Mesothelial cell of epicardium (in vitro differentiated cells): ENCODE data around the gene CDC42BPA. TPM values are rescaled to one million over a fixed set of nuclear protein-coding genes. Genes with fewer than 3 reads are reported as not detected.
"Not testable (repeated sequence)": the region's sequence is repeated elsewhere in the genome, so short reads cannot be mapped to it uniquely, and the experiment has no call there.

Experiments used
- DNase-seq, 2 experiments: peaks; one replicate each; pipeline ENCODE4 v3.0.0; 2021; ENCODE audit warnings: low spot score in 2 of 2; ENCODE audit not compliant: unreplicated experiment in 2 of 2
- H3K27ac Mint-ChIP-seq: 2 replicates; pipeline ENCODE4 v1.8.0; 2021; ENCODE audit warnings: mixed read lengths
- H3K27me3 Mint-ChIP-seq: 2 replicates; pipeline ENCODE4 v1.8.0; 2021; ENCODE audit warnings: low read depth, mixed read lengths
- H3K36me3 Mint-ChIP-seq: 2 replicates; pipeline ENCODE4 v1.8.0; 2021; ENCODE audit warnings: mixed read lengths
- H3K4me1 Mint-ChIP-seq: 2 replicates; pipeline ENCODE4 v1.8.0; 2021; ENCODE audit warnings: mixed read lengths
- H3K4me3 Mint-ChIP-seq: 2 replicates; pipeline ENCODE4 v1.8.0; 2021; ENCODE audit warnings: mild to moderate bottlenecking, moderate library complexity, mixed read lengths
- H3K9me3 Mint-ChIP-seq: 2 replicates; pipeline ENCODE4 v1.8.0; 2021; ENCODE audit warnings: mixed read lengths
- CTCF ChIP-seq: fragments of 200-600 bp; sonication (generic); IDR thresholded peaks from one replicate; pipeline ENCODE4 v1.5.0; 2021; ENCODE audit warnings: antibody characterized with exemption; ENCODE audit not compliant: unreplicated experiment
- total RNA-seq: library from RNA; stranded (reverse); gene quantifications from 3 replicates; pipeline ENCODE4 v1.2.1, GENCODE V29; 2021

The CDC42BPA gene
- total RNA-seq, 1 donor from 2014 or later: 44.4 TPM

GRCh38 chr1:227006226-227006796, 312.0 kb downstream of the CDC42BPA start:
- no peak for DNase-seq
- H3K4me3 Mint-ChIP-seq: no peak overlapping the region
- no peaks in the 10 kb centered on the region for H3K9me3 Mint-ChIP-seq
- no peak overlapping the region for H3K27ac Mint-ChIP-seq
- peaks cover 26% of the 10 kb centered on the region for H3K36me3 Mint-ChIP-seq
- H3K4me1 Mint-ChIP-seq: no peaks in the 10 kb centered on the region
- H3K27me3 Mint-ChIP-seq: no peaks in the 10 kb centered on the region
- TF ChIP-seq CTCF: no peak

GRCh38 chr1:227004796-227005195, 313.5 kb downstream of the CDC42BPA start:
- Mint-ChIP-seq H3K9me3 (peaks cover 5% of the 10 kb centered on the region), H3K4me3 (no peak overlapping the region), H3K27ac (no peak overlapping the region), H3K4me1 (no peaks in the 10 kb centered on the region), H3K27me3 (no peaks in the 10 kb centered on the region), H3K36me3 (peaks cover 27% of the 10 kb centered on the region)
- TF ChIP-seq CTCF: no peak
- DNase-seq: no peak

- Mint-ChIP-seq H3K9me3 (peaks cover 11% of the 10 kb centered on the region), H3K36me3 (peaks cover 40% of the 10 kb centered on the region), H3K4me1 (no peaks in the 10 kb centered on the region), H3K27me3 (no peaks in the 10 kb centered on the region), H3K27ac (no peak overlapping the region), H3K4me3 (no peak overlapping the region)
- DNase-seq: no peak
- TF ChIP-seq CTCF: no peak
These were observed 315.1 kb downstream of the CDC42BPA start for GRCh38 chr1:227003165-227003564.

- Mint-ChIP-seq H3K4me1 (no peaks in the 10 kb centered on the region), H3K4me3 (no peak overlapping the region), H3K27me3 (no peaks in the 10 kb centered on the region), H3K36me3 (peaks cover 45% of the 10 kb centered on the region), H3K9me3 (peaks cover 13% of the 10 kb centered on the region), H3K27ac (no peak overlapping the region)
- no peak for TF ChIP-seq CTCF
- no peak for DNase-seq
These were observed 315.7 kb downstream of the CDC42BPA start for GRCh38 chr1:227002531-227003049.

GRCh38 chr1:226999579-226999978, 318.7 kb downstream of the CDC42BPA start:
- H3K36me3 Mint-ChIP-seq: peaks cover 49% of the 10 kb centered on the region
- H3K27me3 Mint-ChIP-seq, H3K4me1 Mint-ChIP-seq, DNase-seq, H3K27ac Mint-ChIP-seq, H3K4me3 Mint-ChIP-seq: not testable (repeated sequence)
- H3K9me3 Mint-ChIP-seq: peaks cover 18% of the 10 kb centered on the region

- DNase-seq: no peak
- H3K27ac Mint-ChIP-seq: no peak overlapping the region
- H3K4me1 Mint-ChIP-seq: peaks cover 10% of the 10 kb centered on the region
- peaks cover 18% of the 10 kb centered on the region for H3K9me3 Mint-ChIP-seq
- H3K27me3 Mint-ChIP-seq: no peaks in the 10 kb centered on the region
- TF ChIP-seq CTCF: no peak
- H3K4me3 Mint-ChIP-seq: no peak overlapping the region
- peaks cover 34% of the 10 kb centered on the region for H3K36me3 Mint-ChIP-seq
These were observed 322.6 kb downstream of the CDC42BPA start for GRCh38 chr1:226995365-226996332.
